ENCODE results near the gene IGSF8. TPM values are rescaled to one million over a fixed set of nuclear protein-coding genes. Genes with fewer than 3 reads are reported as not detected.

IGSF8 gene
- total and polyA plus RNA-seq, 2 of the 8 experiments (the other 6 are each of a cell fraction or from before 2014, with no cell fraction given) = 69.6 to 132 TPM

DNA sequence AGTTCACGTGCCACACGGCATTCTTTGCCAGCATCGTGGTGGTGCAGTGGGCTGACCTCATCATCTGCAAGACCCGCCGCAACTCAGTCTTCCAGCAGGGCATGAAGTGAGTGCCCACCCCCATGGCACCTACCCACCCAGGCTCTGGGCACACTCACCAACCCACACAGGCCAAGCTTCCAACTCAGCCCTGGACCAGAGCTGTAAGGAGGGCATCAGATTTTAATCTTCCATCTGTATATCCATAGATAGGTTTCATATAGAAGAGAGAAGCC lies 38.4 kb upstream of the IGSF8 start:
- no peak overlapping the region for H2AK5ac ChIP-seq (ENCODE audit: low read depth, low read length)
- H3K4me1 ChIP-seq (replicated peaks in 1 of 4; ENCODE audit: control insufficient read depth in 3 of 4, insufficient read depth in 4 of 4, low read length in 3 of 4) = no peaks in the 10 kb centered on the region
- POLR2A ChIA-PET (ENCODE audit: partially characterized antibody) = interaction anchor here (1.3 kb wide), 1 partner anchor 9 kb away, joined by 4 read pairs; no protein-coding TSS in a partner anchor
- no peaks in the 10 kb centered on the region for H3K79me2 ChIP-seq (ENCODE audit: control insufficient read depth in 1 of 2, insufficient read depth in 2 of 2, low read length in 2 of 2)
- no peak overlapping the region for H3K23ac ChIP-seq (ENCODE audit: insufficient read length)
- H2BK5ac ChIP-seq (ENCODE audit: low read depth, low read length) = no peak overlapping the region
- no peak for FAIRE-seq
- H3K4me3 ChIP-seq (ENCODE audit: extremely low read depth in 1 of 4, insufficient read depth in 2 of 4, low read depth in 3 of 4, low read length in 4 of 4) = no peak overlapping the region
- no peak overlapping the region for H3K56ac ChIP-seq (replicated peaks; ENCODE audit: insufficient read length, low read depth, low read length)
- H2BK15ac ChIP-seq (ENCODE audit: low read length) = no peak overlapping the region
- CTCF ChIA-PET (ENCODE audit: partially characterized antibody) = interaction anchor here (0.6 to 1.6 kb wide), 5 partner anchors 11 to 120 kb away, joined by 3 to 5 read pairs (median 3); no protein-coding TSS in a partner anchor
- no peak overlapping the region for H2BK120ac ChIP-seq (replicated peaks; ENCODE audit: low read depth, low read length)
- no peak overlapping the region for H4K8ac ChIP-seq (ENCODE audit: extremely low read depth, insufficient read depth, low read length)
- no peak overlapping the region for H2BK12ac ChIP-seq (ENCODE audit: low read depth, low read length)
- peaks cover 2 to 49% (median 25%) of the 10 kb centered on the region in 4 experiments; a peak in 6 of 8 replicates for H3K36me3 ChIP-seq (ENCODE audit: control insufficient read depth in 2 of 4, insufficient read depth in 4 of 4, low read length in 3 of 4)
- WGBS, 2 experiments (ENCODE audit: extremely low coverage in 1 of 2, insufficient coverage in 1 of 2, insufficient read length in 1 of 2, insufficient replicate concordance in 2 of 2, low coverage in 1 of 2, low lambda C conversion rate in 2 of 2, missing lambda C conversion rate in 1 of 2) = 88% methylated on average over 5 of the region's 5 CpGs; no CpG with 5 or more reads in 1 of the 2 experiments
- no peaks in the 10 kb centered on the region for H3K27me3 ChIP-seq (replicated peaks in 1 of 4; ENCODE audit: control insufficient read depth in 3 of 4, extremely low read depth in 1 of 4, insufficient read depth in 3 of 4, low read length in 3 of 4)
- H3K4ac ChIP-seq (replicated peaks; ENCODE audit: insufficient read length, low read depth, low read length) = no peak overlapping the region
- no peak overlapping the region for H4K91ac ChIP-seq (replicated peaks; ENCODE audit: insufficient read length, low read length)
- no peak for DNase-seq (ENCODE audit: low read depth in 1 of 2, low spot score in 2 of 2)
- H3K18ac ChIP-seq (ENCODE audit: extremely low read depth, low read length) = no peak overlapping the region
- H3K27ac ChIP-seq (ENCODE audit: low read depth, low read length) = no peak overlapping the region
- H3K9me3 ChIP-seq (ENCODE audit: insufficient read depth in 2 of 2, low read depth in 1 of 2, low read length in 1 of 2) = no peaks in the 10 kb centered on the region
- no peak overlapping the region for H3K4me2 ChIP-seq (ENCODE audit: insufficient read depth in 1 of 2, low read depth in 2 of 2, low read length in 2 of 2)
- no peak overlapping the region for H3K14ac ChIP-seq (ENCODE audit: insufficient read length)
- H2BK20ac ChIP-seq (ENCODE audit: low read length) = no peak overlapping the region
- H4K5ac ChIP-seq (ENCODE audit: insufficient read length, low read depth, low read length) = no peak overlapping the region
- H3K79me1 ChIP-seq (ENCODE audit: low read depth, low read length) = no peaks in the 10 kb centered on the region; the same call in 1 of the 2 replicates
- H3K9ac ChIP-seq (replicated peaks in 1 of 4; ENCODE audit: extremely low read depth in 1 of 4, low read depth in 3 of 4, low read length in 3 of 4) = no peak overlapping the region
- H4K20me1 ChIP-seq (replicated peaks in 1 of 2; ENCODE audit: control insufficient read depth in 1 of 2, insufficient read depth in 2 of 2, low read length in 2 of 2) = no peaks in the 10 kb centered on the region
- H2AFZ ChIP-seq (ENCODE audit: low read length) = no peak overlapping the region
- H3K23me2 ChIP-seq (ENCODE audit: low read depth, low read length) = peaks cover 5% of the 10 kb centered on the region; the same call in 1 of the 2 replicates
- TF ChIP-seq KDM5A (IDR thresholded peaks at IDR 0.05; ENCODE audit: low read length) (no peak), SIX5 (IDR thresholded peaks at IDR 0.05; ENCODE audit: low read depth, low read length) (no peak), CBX8 (IDR thresholded peaks at IDR 0.05; ENCODE audit: borderline replicate concordance, low read depth, low read length) (no peak), SIN3A (conservative IDR thresholded peaks at IDR 0.05 in 1 of 2, IDR thresholded peaks at IDR 0.05 in 1 of 2; ENCODE audit: low read depth in 1 of 2, low read length in 2 of 2) (no peak), POLR2AphosphoS5 (IDR thresholded peaks at IDR 0.05; ENCODE audit: low read depth, low read length) (no peak), NANOG (IDR thresholded peaks at IDR 0.05; ENCODE audit: insufficient read depth, low read depth, low read length, poor library complexity, severe bottlenecking) (no peak), SUZ12 (IDR thresholded peaks at IDR 0.05; ENCODE audit: low read length) (no peak), YY1 (IDR thresholded peaks at IDR 0.05; ENCODE audit: low read depth, low read length) (no peak), KDM4A (IDR thresholded peaks at IDR 0.05; ENCODE audit: low read depth, low read length, severe bottlenecking) (no peak), BRCA1 (IDR thresholded peaks at IDR 0.05; ENCODE audit: low read depth, low read length) (no peak), TBP (IDR thresholded peaks at IDR 0.05; ENCODE audit: low read depth, low read length) (no peak), GABPA (IDR thresholded peaks at IDR 0.05; ENCODE audit: borderline replicate concordance, insufficient read depth, low read length) (no peak)
- TF ChIP-seq, protein P1, sequence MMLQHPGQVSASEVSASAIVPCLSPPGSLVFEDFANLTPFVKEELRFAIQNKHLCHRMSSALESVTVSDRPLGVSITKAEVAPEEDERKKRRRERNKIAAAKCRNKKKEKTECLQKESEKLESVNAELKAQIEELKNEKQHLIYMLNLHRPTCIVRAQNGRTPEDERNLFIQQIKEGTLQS (IDR thresholded peaks at IDR 0.05; ENCODE audit: insufficient read depth, low read depth, low read length) = no peak
- TF ChIP-seq, protein P2, sequence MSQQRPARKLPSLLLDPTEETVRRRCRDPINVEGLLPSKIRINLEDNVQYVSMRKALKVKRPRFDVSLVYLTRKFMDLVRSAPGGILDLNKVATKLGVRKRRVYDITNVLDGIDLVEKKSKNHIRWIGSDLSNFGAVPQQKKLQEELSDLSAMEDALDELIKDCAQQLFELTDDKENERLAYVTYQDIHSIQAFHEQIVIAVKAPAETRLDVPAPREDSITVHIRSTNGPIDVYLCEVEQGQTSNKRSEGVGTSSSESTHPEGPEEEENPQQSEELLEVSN (IDR thresholded peaks at IDR 0.05) = no peak

All from H1 (cell line).